WTC11 (cell line): Measurements from ENCODE around the gene ABHD17C. TPM values are rescaled to one million over a fixed set of nuclear protein-coding genes. Genes with fewer than 3 reads are reported as not detected.

Experiments
- ATAC-seq: fragments of 200-7000 bp; cut with Tn5 transposase; 2 replicates; pipeline ENCODE4 v1.10.0; 2021; ENCODE audit warnings: mild to moderate bottlenecking, moderate library complexity
- CTCF ChIA-PET: fragments of 300-600 bp; sonication (Branson Sonifier 250); formaldehyde crosslinking; loops from one replicate; lab custom pipeline; 2021; ENCODE audit warnings: antibody characterized with exemption; lab: Charles Lee
- POLR2A ChIA-PET: fragments of 350-600 bp; sonication (Branson Sonifier 250); formaldehyde crosslinking; loops from one replicate; lab custom pipeline; 2021; ENCODE audit warnings: antibody characterized with exemption; lab: Charles Lee
- DNase-seq: peaks from one replicate; pipeline ENCODE4 v3.0.0; 2021; ENCODE audit warnings: low spot score
- H3K27ac Mint-ChIP-seq: 2 replicates; pipeline ENCODE4 v1.8.0; 2021; ENCODE audit warnings: mixed read lengths
- H3K27me3 Mint-ChIP-seq: 2 replicates; pipeline ENCODE4 v1.8.0; 2021; ENCODE audit warnings: low read depth, mild to moderate bottlenecking, moderate library complexity, mixed read lengths
- H3K36me3 Mint-ChIP-seq: 2 replicates; pipeline ENCODE4 v1.8.0; 2021; ENCODE audit warnings: mixed read lengths
- H3K4me1 Mint-ChIP-seq: 2 replicates; pipeline ENCODE4 v1.8.0; 2022; ENCODE audit warnings: mixed read lengths
- H3K4me3 Mint-ChIP-seq: 2 replicates; pipeline ENCODE4 v1.8.0; 2021; ENCODE audit warnings: mild to moderate bottlenecking, moderate library complexity, mixed read lengths
- H3K9me3 Mint-ChIP-seq: 2 replicates; pipeline ENCODE4 v1.8.0; 2021; ENCODE audit warnings: mixed read lengths
- ARID4B ChIP-seq: sonication (generic); formaldehyde crosslinking; IDR thresholded peaks from 2 replicates; pipeline ENCODE4 v1.8.0; 2023; ENCODE audit warnings: missing genetic modification reagents, mild to moderate bottlenecking, borderline replicate concordance
- ATF2 ChIP-seq: sonication (generic); formaldehyde crosslinking; IDR thresholded peaks from 2 replicates; pipeline ENCODE4 v1.8.1; 2022; ENCODE audit warnings: low read depth, missing genetic modification reagents, borderline replicate concordance
- CBFB ChIP-seq: sonication (generic); formaldehyde crosslinking; IDR thresholded peaks from 2 replicates; pipeline ENCODE4 v1.8.1; 2022; ENCODE audit warnings: mild to moderate bottlenecking, low read depth, missing genetic modification reagents
- CTCF ChIP-seq: fragments of 200-600 bp; IDR thresholded peaks from 2 replicates; pipeline ENCODE4 v1.8.0; 2022; ENCODE audit warnings: antibody characterized with exemption
- GABPB1 ChIP-seq: sonication (generic); formaldehyde crosslinking; IDR thresholded peaks from 2 replicates; pipeline ENCODE4 v1.8.1; 2023; ENCODE audit warnings: mild to moderate bottlenecking, missing genetic modification reagents
- KAT7 ChIP-seq: sonication (generic); formaldehyde crosslinking; IDR thresholded peaks from 2 replicates; pipeline ENCODE4 v1.8.1; 2023; ENCODE audit warnings: missing genetic modification reagents, mild to moderate bottlenecking, borderline replicate concordance
- MYBL2 ChIP-seq: sonication (generic); formaldehyde crosslinking; IDR thresholded peaks from 2 replicates; pipeline ENCODE4 v1.8.1; 2023; ENCODE audit warnings: mild to moderate bottlenecking, moderate library complexity, missing genetic modification reagents
- NFYB ChIP-seq: sonication (generic); formaldehyde crosslinking; conservative IDR thresholded peaks from 2 replicates; pipeline ENCODE4 v1.8.0; 2022; ENCODE audit warnings: low read depth, missing genetic modification reagents
- NR3C1 ChIP-seq: sonication (generic); formaldehyde crosslinking; conservative IDR thresholded peaks from 2 replicates; pipeline ENCODE4 v1.8.1; 2023; ENCODE audit warnings: low read depth, mild to moderate bottlenecking, missing genetic modification reagents
- OVOL2 ChIP-seq: fragments of 250-450 bp; sonication (Bioruptor Pico); IDR thresholded peaks from 2 replicates; pipeline ENCODE4 v1.9.0; 2021; ENCODE audit warnings: mild to moderate bottlenecking, borderline replicate concordance
- RORB ChIP-seq: fragments of 250-450 bp; sonication (Bioruptor Pico); IDR thresholded peaks from 2 replicates; pipeline ENCODE4 v1.9.0; 2021; ENCODE audit warnings: mild to moderate bottlenecking
- ZNF121 ChIP-seq: sonication (generic); formaldehyde crosslinking; IDR thresholded peaks from 2 replicates; pipeline ENCODE4 v1.8.0; 2023; ENCODE audit warnings: missing genetic modification reagents
- ZNF281 ChIP-seq: sonication (generic); formaldehyde crosslinking; IDR thresholded peaks from 2 replicates; pipeline ENCODE4 v1.8.0; 2023; ENCODE audit warnings: mild to moderate bottlenecking, missing genetic modification reagents
- total RNA-seq: library from RNA; stranded (reverse); gene quantifications from 3 replicates; pipeline ENCODE4 v1.2.3, GENCODE V29; 2021

Gene ABHD17C
- total RNA-seq, 1 experiment from 2014 or later = 29.0 TPM

GRCh38 chr15:80758130-80758745 is 63.1 kb downstream of the ABHD17C start:
- no peak for ATAC-seq
- Mint-ChIP-seq H3K9me3 (peaks cover 2% of the 10 kb centered on the region; the same call in 1 of the 2 replicates), H3K4me1 (peaks cover 17% of the 10 kb centered on the region), H3K4me3 (no peak overlapping the region)
- no peak for DNase-seq
- TF ChIP-seq CBFB (CRISPR knock-in tag) (no peak), ZNF121 (CRISPR knock-in tag) (no peak), KAT7 (CRISPR knock-in tag) (no peak)
- TF ChIP-seq, all 79 proteins: peak for 0
- Mint-ChIP-seq H3K27me3 (no peaks in the 10 kb centered on the region), H3K36me3 (no peaks in the 10 kb centered on the region), H3K27ac (no peak overlapping the region)
- POLR2A ChIA-PET = no interaction called here
- CTCF ChIA-PET = no interaction called here

- ChIA-PET CTCF (interaction anchor here (0.7 to 1.9 kb wide), 4 partner anchors 15 to 405 kb away, joined by 3 to 6 read pairs (median 4); partner anchors contain the start of gene CEMIP), POLR2A (no interaction called here)
- peaks cover 10% of the 10 kb centered on the region for H3K4me1 Mint-ChIP-seq
- DNase-seq (no peak), ATAC-seq (no peak)
- no peaks in the 10 kb centered on the region for H3K36me3 Mint-ChIP-seq
- H3K27ac Mint-ChIP-seq = no peak overlapping the region
- H3K27me3 Mint-ChIP-seq = no peaks in the 10 kb centered on the region
- H3K4me3 Mint-ChIP-seq = no peak overlapping the region
- H3K9me3 Mint-ChIP-seq = peaks cover 3% of the 10 kb centered on the region; the same call in 1 of the 2 replicates
- TF ChIP-seq ARID4B (CRISPR knock-in tag) (no peak), MYBL2 (no peak), NFYB (no peak), KAT7 (CRISPR knock-in tag) (no peak), OVOL2 (CRISPR knock-in tag) (no peak), RORB (CRISPR knock-in tag) (no peak), ZNF281 (CRISPR knock-in tag) (no peak), GABPB1 (no peak), ATF2 (CRISPR knock-in tag) (no peak), NR3C1 (CRISPR knock-in tag) (no peak), CTCF (no peak)
- TF ChIP-seq, all 79 proteins: peak for 0
These were observed 65.8 kb downstream of the ABHD17C start for GRCh38 chr15:80760960-80761359.
